Renal pelvis (tissue), 4 donors: Measurements from ENCODE around the gene ZNF557. TPM values are rescaled to one million over a fixed set of nuclear protein-coding genes. Genes with fewer than 3 reads are reported as not detected.
A peak's percentile ranks its signal among the peaks of the same experiment; 100 is the strongest.

Source experiments
- DNase-seq: peaks from one replicate; pipeline ENCODE4 v3.0.0-alpha.2; 2013
- polyA plus RNA-seq, 3 donors: library from polyadenylated mRNA; unstranded; fragments of 120-200 nt; gene quantifications; one replicate each; pipeline ENCODE4 v1.2.1, GENCODE V29; 2013; ENCODE audit not compliant: insufficient read length in 3 of 3

The ZNF557 gene
- polyA plus RNA-seq, 3 donors: 7.2 to 10.2 (median 9.6) TPM

DNA sequence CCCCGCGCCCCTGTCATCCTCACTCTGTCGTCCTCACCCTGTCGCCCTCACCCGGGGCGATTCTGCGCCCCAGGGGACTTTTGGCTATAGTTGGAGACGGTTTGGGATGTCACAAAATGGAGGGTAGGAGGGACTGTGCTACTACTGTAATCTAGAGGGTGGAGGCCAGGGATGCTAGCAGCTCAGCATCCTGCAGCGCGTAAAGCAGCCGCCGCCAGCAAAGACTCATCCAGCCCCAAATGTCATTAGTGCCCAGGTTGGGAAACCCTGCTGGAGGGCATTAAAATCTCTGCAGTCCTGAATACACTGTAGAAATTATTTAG lies 362 bp downstream of the ZNF557 start:
- DNase-seq: no peak

DNA sequence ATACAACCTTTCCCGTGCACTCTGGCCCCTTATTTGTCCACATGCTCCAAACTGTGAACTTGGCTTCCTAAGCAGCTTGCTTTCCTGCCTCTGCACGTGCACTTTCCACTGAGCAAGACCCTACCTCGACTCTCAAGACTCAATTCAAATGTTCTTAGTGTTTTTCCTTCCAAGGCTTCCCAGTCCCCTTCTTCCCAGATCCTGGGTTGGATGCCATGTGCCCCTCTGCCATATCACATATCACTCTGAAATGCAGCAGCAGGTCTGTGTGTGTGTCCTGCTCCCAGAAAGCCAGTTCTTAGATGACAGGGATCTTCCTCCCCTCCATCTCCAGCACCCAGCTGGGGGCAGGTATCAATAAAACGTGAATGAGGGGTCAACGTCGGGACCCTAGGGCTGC lies 3.0 kb downstream of the ZNF557 start:
- no peak for DNase-seq

DNA sequence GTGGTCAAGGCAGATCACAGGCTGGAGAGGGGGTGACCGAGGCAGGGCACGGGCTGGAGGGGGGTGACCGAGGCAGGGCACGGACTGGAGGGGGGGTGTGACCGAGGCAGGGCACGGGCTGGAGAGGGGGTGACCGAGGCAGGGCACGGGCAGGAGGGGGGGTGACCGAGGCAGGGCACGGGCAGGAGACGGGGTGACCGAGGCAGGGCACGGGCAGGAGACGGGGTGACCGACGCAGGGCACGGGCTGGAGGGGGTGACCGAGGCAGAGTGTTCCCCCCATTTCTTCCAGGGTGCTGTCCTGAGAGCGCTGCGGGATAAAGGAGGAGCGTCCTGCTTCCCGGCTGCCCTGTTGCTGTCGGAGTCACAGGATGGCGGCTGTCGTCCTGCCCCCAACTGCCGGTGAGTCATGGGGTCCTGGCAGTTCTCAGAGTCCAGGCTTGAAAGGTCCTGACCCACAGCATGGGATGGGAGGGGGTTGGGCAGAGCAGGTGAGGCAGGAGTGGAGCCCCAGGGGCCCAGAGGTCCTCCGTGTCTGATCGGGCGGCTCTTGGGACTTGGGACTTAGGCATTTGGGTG lies 5.3 kb downstream of the ZNF557 start:
- DNase-seq: no peak

DNA sequence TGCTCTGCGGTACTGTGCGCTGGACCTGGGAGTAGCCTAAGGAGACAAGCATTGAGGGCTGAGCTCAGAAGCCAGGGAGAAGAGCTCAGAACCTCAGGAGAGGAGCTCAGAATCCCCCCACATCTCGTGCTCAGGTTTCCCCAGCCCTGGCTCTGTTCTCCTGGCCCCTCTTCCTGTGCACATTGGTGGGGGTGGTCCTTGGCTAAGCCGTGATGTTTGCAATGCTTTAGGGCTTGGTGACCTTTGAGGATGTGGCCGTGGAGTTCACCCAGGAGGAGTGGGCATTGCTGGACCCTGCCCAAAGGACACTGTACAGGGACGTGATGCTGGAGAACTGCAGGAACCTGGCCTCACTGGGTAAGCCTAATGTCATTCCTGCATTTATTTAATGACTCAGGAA lies 6.6 kb downstream of the ZNF557 start:
- no peak for DNase-seq

DNA sequence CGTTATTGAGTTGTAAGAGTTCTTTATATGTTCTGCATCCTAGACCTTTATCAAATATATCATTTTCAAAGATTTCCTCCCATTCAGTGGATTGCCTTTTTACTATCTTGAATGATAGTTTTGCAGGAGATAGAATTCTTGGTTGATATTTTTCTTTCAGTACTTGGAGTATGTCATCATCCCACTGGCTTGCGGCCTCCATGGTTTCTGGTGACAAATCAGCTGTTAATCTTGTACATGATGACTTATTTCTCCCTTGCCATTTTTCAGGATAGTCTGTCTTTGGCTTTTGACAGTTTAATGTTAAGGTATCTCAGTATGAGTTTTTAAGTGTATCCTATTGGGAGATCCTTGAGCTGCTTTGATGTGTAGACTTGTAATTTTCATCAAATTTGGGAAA lies 8.5 kb downstream of the ZNF557 start:
- DNase-seq: no peak

DNA sequence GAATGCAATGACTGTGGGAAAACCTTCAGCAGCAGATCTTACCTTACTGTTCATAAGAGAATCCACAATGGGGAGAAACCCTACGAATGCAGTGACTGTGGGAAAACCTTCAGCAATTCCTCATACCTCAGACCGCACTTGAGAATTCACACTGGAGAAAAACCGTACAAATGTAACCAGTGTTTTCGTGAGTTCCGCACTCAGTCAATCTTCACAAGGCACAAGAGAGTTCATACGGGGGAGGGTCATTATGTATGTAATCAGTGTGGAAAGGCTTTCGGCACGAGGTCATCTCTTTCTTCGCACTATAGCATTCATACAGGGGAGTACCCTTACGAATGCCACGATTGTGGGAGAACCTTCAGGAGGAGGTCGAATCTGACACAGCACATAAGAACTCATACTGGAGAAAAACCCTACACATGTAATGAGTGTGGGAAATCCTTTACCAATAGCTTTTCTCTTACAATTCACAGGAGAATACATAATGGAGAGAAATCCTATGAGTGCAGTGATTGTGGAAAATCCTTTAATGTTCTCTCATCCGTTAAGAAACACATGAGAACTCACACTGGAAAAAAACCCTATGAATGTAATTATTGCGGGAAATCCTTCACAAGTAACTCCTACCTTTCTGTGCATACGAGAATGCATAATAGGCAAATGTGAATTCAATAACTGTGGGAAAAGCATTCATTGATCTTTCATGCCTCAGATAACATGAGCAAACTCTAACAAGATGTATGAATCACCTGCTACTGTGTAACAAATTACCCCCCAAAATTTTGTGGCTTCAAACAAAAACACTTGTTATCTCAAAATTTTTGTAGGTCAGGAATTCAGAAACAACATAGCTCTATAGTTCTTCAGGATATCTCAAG lies 13.8 kb downstream of the ZNF557 start:
- DNase-seq: no peak

DNA sequence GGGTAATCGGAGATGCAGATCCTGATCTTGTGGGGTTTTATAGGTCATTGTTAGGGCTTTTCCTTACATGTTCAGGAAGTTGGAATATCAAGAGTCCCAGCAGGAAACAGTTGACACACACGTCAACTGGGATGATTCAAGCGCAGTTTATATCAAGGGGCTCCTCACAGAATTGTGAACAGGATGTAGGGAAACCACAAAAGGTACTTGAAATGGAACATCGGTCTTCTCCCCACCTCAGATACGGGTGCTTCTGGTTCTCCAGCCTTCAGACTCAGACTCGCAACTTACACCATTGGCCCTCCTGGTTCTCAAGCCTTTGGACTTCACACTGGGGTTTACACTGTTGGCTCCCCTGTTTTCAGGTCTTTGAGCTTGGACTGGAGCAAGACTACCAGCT lies 19.5 kb downstream of the ZNF557 start:
- DNase-seq: no peak

DNA sequence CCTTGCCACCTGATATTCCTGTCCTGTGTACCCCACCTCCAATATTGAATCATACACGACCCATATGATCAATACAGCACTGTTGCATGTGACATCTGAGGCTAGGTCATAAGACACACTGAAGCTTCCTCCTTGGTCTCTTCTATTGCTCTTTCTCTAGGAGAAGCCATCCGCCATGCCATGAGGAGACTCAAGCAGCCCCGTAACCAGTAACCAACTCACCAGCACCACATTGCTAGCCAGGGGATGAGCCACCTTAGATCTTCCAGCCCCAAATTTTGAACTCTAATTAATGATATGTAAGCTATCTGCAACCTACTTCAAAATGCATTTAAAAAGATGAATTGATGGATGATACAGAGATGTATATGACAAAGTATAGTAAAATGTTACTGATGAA lies 28.6 kb downstream of the ZNF557 start:
- no peak for DNase-seq

DNA sequence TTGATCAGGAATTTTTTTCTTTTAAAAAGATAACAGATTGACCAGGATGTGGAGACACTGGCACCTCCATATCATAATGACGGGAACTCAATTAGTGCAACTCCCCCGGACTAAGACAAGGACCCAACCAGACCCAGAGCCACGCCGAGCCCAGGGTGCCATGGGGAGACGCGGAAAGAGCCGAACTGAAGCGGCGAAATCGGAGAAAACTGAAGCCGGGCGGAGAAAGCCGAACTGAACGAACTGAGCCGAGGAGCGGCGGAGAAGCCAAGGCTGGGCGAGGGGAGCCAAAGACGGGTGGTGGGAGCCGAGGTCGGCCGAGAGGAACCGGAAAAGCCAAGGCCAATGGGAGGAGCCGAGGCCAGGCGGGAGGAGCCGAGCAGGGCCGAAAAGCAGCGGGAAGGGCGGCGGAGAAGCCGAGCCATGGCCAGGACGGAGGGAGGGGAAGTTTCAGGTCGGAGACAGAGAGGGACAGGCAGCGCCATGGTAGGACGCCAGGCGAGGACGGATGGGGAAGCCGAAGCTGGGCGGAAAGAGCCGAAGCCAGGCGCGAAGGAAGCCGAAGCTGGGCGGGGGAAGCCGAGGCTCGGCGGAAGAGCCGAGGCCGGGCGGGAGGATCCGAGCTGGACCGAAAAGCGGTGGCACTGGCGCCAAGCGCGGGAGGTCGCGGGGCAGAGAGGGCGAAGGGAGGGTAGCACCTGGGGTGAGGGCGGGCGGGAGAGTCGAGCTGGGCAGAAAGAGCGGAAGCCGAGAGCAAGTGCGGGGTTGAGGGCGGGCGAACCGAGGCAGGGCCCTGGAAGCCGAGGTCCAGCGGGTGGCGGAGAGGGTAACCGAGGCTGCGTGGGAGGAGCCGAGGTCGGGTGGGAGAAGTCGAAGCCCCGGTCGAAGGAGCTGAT lies 29.4 kb downstream of the ZNF557 start:
- peak; percentile 94 for DNase-seq

DNA sequence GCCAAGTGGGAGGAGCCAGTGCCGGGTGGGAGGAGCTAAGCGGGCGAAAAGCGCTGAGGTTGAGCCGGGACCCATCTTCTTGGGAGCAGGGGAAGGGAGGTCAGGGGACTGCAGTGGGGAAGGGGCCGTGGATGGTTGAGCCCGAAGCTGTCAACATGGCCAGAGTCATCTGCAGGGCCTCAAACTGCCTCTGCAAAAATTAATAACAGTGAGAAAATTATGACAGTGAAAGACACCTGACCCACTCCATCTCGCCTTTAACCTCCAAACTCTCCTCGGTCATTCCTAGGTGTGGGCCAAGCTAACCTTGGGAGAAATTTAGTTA lies 30.1 kb downstream of the ZNF557 start:
- DNase-seq: no peak

DNA sequence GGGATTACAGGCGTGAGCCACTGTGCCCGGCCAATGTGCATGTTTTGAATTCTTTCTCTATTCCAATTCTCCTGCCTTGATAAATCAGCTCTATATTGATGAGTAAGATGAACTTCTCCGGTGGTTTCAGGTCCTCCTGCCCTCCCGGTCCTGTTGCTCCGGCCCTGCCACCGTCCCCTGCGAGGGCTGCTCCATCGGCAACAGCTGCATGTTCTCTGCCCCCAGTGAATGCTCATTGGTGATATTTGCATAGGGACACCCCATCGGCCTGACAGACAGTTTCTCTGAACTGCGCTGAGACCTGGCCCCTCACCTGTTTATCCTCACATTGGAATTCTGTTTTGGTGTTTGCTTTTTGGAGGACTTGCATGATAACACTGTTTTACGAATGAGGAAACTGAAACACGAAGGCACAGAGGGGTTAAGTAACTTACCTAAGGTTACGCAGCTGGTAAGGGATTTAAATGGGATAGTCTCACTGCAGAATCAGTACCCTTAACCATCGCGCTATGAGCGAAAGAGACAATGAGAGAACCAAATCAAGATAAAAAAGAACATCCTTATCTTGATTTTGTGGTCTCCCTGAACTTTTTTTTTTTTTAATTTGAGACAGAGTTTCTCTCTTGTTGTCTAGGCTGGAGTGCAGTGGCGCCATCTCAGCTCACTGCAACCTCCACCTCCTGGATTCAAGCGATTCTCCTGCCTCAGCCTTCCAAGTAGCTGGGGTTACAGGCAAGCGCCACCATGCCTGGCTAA lies 32.2 kb downstream of the ZNF557 start:
- no peak for DNase-seq

DNA sequence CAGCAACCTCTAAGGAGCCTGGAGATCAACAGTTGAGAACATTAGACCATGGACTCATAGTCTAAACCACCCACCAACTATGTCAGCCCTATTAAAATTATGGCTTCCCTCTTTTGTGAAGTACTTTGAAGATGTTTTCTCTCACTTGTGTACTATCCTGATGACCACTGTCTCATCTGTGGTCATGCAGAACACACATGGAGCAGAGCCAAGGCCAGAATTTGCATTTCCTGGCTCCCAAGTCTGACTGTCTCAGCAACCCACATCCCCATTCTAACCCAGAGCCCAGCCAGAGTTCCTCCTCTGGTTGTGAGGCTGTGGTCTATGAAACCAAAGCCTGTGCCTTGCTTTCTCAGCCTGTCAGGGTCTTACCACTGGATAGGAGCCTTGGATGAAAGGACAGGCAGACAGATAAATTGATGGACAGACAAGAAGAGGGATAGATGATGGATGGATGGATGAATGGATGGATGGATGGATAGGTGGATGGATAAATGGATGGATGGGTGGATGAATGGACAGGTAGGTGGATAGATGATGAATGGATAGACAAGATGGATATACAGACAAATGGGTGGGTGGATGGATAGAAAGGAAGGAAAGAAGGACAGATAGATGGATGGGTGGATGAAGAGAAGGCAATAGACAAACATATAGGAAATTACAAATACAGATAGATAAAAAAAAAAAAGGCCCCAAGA lies 35.4 kb downstream of the ZNF557 start:
- no peak for DNase-seq

DNA sequence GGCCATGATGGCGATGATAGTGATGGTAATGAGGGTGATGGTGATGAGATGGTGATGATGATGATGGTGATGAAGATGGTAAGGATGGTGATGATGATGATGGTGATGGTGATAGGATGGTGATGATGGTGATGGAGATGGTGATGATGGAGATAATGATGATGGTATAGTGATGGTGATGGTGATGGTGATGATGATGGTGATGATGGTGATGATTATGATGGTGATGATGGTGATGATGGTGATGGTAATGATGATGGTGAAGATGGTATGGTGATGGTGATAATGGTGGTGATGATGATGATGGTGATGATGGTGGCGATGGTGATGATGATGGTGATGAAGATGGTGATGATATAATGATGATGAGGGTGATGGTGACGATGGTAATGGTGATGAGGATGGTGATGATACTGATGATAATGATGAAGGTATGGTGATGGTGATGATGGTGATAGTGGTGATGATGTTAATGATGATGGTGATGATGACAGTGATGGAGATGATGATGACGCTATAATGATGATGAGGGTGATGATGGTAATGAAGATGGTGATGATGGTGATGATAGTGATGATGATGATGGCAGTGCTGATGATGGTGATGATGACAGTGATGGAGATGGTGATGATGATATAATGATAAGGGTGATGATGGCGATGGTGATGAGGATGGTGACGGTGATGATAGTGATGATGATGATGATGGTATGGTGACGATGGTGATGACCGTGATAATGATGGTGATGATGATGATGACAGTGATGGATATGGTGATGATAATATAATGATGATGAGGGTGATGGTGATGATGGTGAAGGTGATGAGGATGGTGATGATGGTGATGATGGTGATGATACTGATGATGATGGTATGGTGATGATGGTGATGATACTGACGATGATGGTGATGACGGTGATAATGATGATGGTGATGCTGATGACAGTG lies 37.5 kb downstream of the ZNF557 start:
- DNase-seq: no peak

DNA sequence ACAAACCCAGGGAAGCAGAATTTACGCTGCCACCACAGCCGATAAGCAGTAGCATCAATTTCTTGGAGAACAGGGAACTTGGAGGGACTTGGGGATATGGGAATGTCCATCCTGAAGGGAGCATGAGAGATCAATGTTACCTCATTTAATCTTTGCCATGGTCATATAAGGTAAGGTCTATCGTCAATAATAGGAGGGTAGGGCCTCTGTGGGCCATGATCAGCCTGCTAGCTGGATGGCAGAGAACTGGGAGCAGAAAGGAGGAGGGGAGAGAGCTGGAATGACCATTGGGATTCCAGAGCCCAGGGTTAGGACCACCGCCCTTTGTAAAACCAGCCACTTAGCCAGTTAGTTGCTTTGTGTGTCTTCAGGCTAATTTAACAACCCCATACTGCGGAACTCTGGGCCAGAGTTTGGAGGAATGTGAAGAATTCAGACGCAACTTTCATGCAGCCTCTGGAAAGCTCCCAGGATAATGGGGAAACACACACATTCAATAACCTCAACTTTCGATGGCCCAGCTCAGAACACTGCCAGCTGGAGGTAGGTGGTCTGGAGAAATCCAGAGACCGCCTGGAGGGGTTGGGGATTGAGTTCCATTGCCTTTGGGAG lies 40.3 kb downstream of the ZNF557 start:
- no peak for DNase-seq

DNA sequence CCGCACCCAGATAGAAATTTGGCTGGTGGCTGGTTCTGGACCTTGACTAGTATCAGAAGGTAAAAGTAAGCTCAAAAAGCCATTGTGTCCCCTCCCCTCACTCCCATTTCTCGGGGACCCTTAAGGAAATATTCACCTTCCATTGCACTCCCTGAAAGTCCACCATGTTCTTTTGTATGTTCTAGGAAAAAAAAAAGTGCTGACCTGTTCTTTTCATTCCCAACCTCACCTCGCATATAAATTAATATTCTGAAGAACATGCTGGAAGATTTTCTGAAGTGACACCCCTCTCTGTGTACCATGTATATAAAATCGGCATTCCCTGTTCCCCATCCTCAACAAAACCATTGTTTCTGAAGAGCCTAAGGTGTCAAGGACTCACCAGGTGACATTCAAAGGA lies 43.2 kb downstream of the ZNF557 start:
- no peak for DNase-seq

DNA sequence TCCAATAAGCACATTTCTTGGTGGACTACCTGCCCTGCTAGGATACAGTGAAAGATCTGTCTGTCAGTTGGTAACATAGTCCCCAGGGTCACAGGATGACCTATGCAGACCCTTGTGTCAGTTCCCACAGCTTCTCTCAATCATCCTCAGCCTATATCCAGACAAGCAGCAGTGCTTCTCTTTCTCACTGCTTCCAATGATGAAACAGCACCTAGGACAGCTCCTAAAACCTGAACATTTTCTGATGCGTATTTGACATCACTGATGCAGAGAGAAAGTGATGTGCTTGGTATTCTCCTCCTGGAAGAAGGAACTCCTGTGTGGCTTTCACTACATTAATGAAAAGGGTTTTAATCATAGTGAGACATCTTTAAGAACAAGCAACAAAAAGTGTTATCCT lies 43.7 kb downstream of the ZNF557 start:
- DNase-seq: no peak

DNA sequence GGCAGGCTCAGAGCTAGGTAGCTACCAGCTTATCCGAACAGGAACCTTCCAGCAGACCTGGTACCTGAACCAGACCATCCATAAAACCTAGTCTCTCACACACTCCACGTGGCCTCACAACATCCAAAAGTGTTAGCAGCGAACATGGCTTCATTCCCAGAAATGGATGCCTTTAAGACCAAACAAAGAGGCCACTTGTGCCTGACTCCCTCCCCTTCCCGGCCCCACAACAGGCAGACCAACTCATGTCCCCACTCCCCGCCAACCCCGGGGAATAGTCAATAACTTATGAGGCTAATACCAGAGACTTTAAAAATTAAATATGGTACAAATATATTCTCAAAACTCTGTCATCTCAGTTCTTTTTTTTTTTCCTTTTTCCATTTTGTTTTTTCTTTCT lies 46.2 kb downstream of the ZNF557 start:
- DNase-seq: no peak

DNA sequence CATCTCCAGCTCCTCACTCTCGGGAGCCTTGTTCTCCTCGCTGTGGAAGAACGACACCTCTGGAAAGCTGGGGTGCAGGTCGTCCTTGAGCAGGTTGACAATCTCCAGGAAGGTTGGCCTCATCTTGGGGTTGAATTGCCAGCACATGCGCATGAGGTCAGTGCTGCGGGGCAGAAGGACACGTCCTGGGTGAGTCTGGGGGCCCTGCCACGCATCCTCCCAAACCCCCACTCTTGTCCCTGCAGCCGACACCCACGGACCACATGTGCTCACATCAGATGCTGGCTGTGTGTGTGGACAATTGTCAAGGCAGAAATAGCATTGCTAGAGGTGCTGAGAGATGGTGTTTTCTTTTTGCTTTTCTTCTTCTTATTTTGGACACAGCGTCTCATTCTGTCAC lies 47.7 kb downstream of the ZNF557 start:
- no peak for DNase-seq

DNA sequence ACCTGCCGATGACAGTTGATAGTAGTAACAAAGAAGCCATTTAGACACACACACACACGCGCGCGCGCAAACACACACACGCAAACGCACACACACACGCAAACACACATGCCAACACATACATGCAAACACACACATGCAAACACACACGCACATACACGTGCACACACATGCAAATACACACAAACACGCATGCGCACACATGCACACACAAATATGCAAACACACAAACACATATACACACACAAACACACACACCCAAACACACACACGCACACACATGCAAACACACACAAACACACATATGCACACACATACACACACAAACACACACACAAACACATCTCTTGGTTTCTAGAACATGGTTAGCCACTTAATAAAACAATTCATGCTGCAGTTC lies 50.1 kb downstream of the ZNF557 start:
- DNase-seq: no peak

DNA sequence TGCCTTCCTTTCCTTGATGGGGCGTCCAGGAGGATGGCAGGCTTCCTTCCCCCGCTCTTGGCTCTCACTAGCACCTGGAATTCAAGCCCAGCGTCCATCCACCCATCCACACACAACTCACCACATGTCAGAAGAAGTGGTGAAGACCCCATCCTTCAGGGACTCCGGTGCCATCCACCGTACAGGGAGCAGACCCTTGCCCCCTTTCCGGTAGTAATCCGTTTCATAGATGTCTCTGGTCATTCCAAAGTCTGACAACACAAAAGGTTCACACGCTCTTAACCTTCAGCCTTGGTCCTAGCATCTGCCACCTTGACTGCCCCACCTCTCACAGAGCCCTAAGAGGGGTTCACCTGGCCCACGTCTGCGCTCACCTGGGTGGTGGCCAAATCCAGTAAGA lies 51.0 kb downstream of the ZNF557 start:
- no peak for DNase-seq
